Activated effector memory CD4-positive, alpha-beta T cell treated with anti-CD3 and anti-CD28 coated beads, Interleukin-2, amount 50 U/mL, for 16 hours (primary cell): ENCODE results near the gene SYNDIG1.

Source experiments
- DNase-seq: peaks from one replicate; pipeline ENCODE4 v3.0.0-alpha.2; 2020

Gene SYNDIG1

GRCh38 chr20:24699321-24700165 is 230.1 kb downstream of the SYNDIG1 start:
- DNase-seq, result no peak

- no peak for DNase-seq
Observed at GRCh38 chr20:24700166-24700860, 230.9 kb downstream of the SYNDIG1 start.

DNA sequence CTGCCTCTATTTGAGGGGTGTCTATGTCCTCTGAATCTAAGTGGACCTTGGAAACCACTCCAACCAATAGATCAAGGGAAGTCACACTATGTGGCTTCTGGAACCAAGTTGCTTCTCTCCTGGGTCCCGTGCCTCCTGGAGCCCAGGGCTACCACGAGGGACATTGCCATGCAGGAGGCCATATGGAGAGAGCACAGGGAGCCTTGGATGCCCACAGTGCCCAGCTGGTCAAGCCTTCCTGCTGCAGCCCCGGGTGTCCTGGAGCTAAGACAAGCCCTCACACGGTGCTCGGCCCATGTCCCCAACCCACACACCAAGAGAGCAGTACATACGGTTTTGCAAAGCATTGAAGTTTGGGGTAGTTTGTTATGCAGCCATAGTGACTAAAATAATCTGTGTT is 231.6 kb downstream of the SYNDIG1 start:
- no peak for DNase-seq

- no peak for DNase-seq
Observed at GRCh38 chr20:24701668-24702067, 232.2 kb downstream of the SYNDIG1 start.

DNA sequence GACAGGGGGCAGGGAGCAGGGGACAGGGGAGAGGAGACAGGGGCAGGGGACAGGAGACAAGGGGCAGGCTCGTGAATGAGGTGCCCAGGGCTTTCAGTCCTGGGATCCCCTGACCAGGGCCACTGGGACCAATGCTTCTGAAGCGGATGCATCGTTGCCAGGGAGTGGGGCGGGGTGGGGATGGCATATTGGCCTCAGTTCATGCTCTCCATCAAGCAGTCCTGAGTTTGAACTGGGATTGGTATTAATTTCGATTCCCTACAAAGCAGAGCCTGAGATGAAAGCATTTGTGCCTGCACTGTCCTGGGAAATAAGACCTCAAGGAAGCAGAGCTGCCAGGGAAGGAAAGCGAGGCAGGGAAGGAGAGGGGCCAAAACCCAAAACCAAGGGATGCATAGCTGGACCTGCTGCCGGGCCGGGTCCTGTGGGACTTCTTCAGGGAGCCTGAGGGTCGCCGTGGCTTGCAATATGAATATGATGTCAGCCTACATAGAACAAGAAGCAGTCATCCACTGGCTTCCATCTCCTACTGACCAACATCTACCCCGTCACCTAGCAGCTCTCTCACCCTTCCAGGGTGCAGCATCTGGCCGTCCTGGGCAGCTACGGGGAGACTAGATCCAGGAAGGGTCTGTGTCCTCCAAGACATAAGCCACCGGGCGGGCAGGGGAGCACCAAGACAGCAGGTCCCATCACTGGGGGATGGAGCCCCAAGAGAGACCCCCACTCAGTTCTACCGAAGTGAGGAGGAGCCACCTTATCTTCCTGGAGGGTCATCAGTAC is 233.3 kb downstream of the SYNDIG1 start:
- no peak for DNase-seq

DNA sequence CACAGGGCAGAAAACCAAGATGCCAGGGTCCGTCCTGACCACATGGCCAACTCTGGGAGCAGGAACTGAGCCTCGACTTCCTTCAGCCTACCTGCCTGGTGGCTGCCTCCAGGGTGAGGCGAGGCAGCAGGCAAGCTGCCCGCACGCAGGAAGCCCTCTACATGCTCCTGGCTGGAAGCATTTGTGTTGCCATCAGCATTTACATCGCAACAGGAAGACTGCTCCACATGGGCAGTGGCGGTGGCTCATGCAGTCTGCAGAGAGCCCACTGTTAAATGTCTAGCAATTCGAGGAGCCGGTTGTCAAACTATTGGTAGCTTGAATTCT is 233.8 kb downstream of the SYNDIG1 start:
- no peak for DNase-seq

GRCh38 chr20:24704899-24705298 is 235.5 kb downstream of the SYNDIG1 start:
- DNase-seq, result no peak

DNA sequence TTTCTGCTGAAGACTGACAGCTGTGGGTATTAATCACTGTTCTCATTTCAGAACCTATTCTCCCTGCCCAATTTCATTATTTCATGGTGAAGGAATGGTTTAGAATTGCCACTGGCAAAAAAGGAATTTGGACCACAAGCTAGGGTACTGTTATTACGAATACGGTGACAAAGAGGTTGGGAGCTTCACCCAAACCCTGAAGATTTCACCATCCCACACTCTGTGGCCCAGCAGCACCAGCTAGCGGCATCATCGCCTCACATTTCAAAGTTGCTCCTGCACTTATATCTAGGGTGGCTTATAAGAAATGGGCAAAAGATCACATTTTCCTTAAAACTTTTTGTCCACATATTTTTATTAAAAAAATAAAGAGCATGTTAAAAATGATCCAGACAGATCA is 236.1 kb downstream of the SYNDIG1 start:
- DNase-seq, result no peak

- DNase-seq, result no peak
Observed at GRCh38 chr20:24708411-24709295, 239.2 kb downstream of the SYNDIG1 start.
